ENCODE measurements around the gene OR6X1. TPM values are rescaled to one million over a fixed set of nuclear protein-coding genes. Genes with fewer than 3 reads are reported as not detected.

OR6X1 gene
- total and polyA plus RNA-seq, 2 of the 8 experiments (the other 6 are each of a cell fraction or from before 2014, with no cell fraction given): not detected

DNA sequence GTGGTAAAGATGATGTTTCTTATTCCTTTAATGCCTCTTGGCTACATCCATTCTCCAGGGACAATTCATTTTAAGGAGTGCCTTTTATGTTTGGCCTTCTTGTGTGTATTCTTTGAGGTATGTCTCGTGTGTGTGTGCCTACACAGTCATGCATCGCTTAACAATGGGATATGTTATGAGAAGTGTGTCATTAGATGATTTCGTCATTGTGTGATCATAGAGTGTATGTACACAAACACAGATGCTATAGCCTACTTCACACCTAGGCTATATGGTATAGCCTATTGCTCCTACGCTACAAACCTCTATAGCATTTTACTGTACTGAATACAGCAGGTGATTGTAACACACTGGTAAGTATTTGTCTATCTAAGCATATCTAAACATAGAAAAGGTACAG is 35.8 kb downstream of the OR6X1 start:
- no peak overlapping the region for H2BK120ac ChIP-seq (replicated peaks; ENCODE audit: low read depth, low read length)
- DNase-seq (ENCODE audit: low read depth in 1 of 2, low spot score in 2 of 2) (no peak), FAIRE-seq (no peak)
- no peak overlapping the region for H2BK20ac ChIP-seq (ENCODE audit: low read length)
- no peak overlapping the region for H3K23ac ChIP-seq (ENCODE audit: insufficient read length)
- no peak overlapping the region for H3K9ac ChIP-seq (replicated peaks in 1 of 4; ENCODE audit: extremely low read depth in 1 of 4, low read depth in 3 of 4, low read length in 3 of 4)
- no peak overlapping the region for H3K4ac ChIP-seq (replicated peaks; ENCODE audit: insufficient read length, low read depth, low read length)
- H2AFZ ChIP-seq (ENCODE audit: low read length): no peak overlapping the region
- no peak overlapping the region for H4K5ac ChIP-seq (ENCODE audit: insufficient read length, low read depth, low read length)
- peaks cover 0 to 1% (median under 1%) of the 10 kb centered on the region in 4 experiments; a peak in 2 of 8 replicates for H3K36me3 ChIP-seq (ENCODE audit: control insufficient read depth in 2 of 4, insufficient read depth in 4 of 4, low read length in 3 of 4)
- no peak overlapping the region for H3K4me2 ChIP-seq (ENCODE audit: insufficient read depth in 1 of 2, low read depth in 2 of 2, low read length in 2 of 2)
- 94% methylated on average over 4 of the region's 4 CpGs; no CpG with 5 or more reads in 1 of the 2 experiments for WGBS, 2 experiments (ENCODE audit: extremely low coverage in 1 of 2, insufficient coverage in 1 of 2, insufficient read length in 1 of 2, insufficient replicate concordance in 2 of 2, low coverage in 1 of 2, low lambda C conversion rate in 2 of 2, missing lambda C conversion rate in 1 of 2)
- no peak overlapping the region for H2AK5ac ChIP-seq (ENCODE audit: low read depth, low read length)
- no peak overlapping the region for H3K14ac ChIP-seq (ENCODE audit: insufficient read length)
- no peak overlapping the region for H2BK5ac ChIP-seq (ENCODE audit: low read depth, low read length)
- no peaks in the 10 kb centered on the region for H3K79me1 ChIP-seq (ENCODE audit: low read depth, low read length)
- no peaks in the 10 kb centered on the region for H3K4me1 ChIP-seq (replicated peaks in 1 of 4; ENCODE audit: control insufficient read depth in 3 of 4, insufficient read depth in 4 of 4, low read length in 3 of 4)
- no peak for TF ChIP-seq SAP30 (IDR thresholded peaks at IDR 0.05; ENCODE audit: insufficient read depth, insufficient replicate concordance, low read length)
- TF ChIP-seq CBX5 (IDR thresholded peaks at IDR 0.05; ENCODE audit: low read depth, low read length): no peak
- no peak for TF ChIP-seq CHD2 (IDR thresholded peaks at IDR 0.05; ENCODE audit: low read length)
- no peak for TF ChIP-seq BACH1 (IDR thresholded peaks at IDR 0.05; ENCODE audit: low read length)
- no peak for TF ChIP-seq KDM5A (IDR thresholded peaks at IDR 0.05; ENCODE audit: low read length)
- no peak for TF ChIP-seq BRCA1 (IDR thresholded peaks at IDR 0.05; ENCODE audit: low read depth, low read length)
- TF ChIP-seq SP2 (IDR thresholded peaks at IDR 0.05; ENCODE audit: low read length): no peak
- no peak for TF ChIP-seq GABPA (IDR thresholded peaks at IDR 0.05; ENCODE audit: borderline replicate concordance, insufficient read depth, low read length)
- no peak for TF ChIP-seq KDM1A (IDR thresholded peaks at IDR 0.05; ENCODE audit: borderline replicate concordance, low read length)
- no peak for TF ChIP-seq SP1 (IDR thresholded peaks at IDR 0.05; ENCODE audit: low read depth, low read length)
- no peak for TF ChIP-seq JUND (IDR thresholded peaks at IDR 0.05; ENCODE audit: low read length)
- no peak for TF ChIP-seq TEAD4 (IDR thresholded peaks at IDR 0.05; ENCODE audit: low read depth, low read length)
- no peak for TF ChIP-seq RAD21 (IDR thresholded peaks at IDR 0.05 in 1 of 2, conservative IDR thresholded peaks at IDR 0.05 in 1 of 2; ENCODE audit: low read depth in 2 of 2, low read length in 2 of 2)
- no peak for TF ChIP-seq POU5F1 (IDR thresholded peaks at IDR 0.05; ENCODE audit: low read depth, low read length)
- no peak for TF ChIP-seq GTF2F1 (IDR thresholded peaks at IDR 0.05; ENCODE audit: borderline replicate concordance, low read depth, low read length)
- no peak for TF ChIP-seq SIRT6 (IDR thresholded peaks at IDR 0.05; ENCODE audit: low read length)
- ChIA-PET POLR2A (ENCODE audit: partially characterized antibody) (interaction anchor here (0.6 to 0.9 kb wide), 2 partner anchors 17 to 18 kb away, joined by 3 to 5 read pairs; no protein-coding TSS in a partner anchor), CTCF (ENCODE audit: partially characterized antibody) (interaction anchor here (0.6 to 2.8 kb wide), 4 partner anchors 8 to 313 kb away, joined by 3 to 13 read pairs (median 4); no protein-coding TSS in a partner anchor)
- no peaks in the 10 kb centered on the region for H4K20me1 ChIP-seq (replicated peaks in 1 of 2; ENCODE audit: control insufficient read depth in 1 of 2, insufficient read depth in 2 of 2, low read length in 2 of 2)
- H3K23me2 ChIP-seq (ENCODE audit: low read depth, low read length): no peaks in the 10 kb centered on the region
- no peak overlapping the region for H4K91ac ChIP-seq (replicated peaks; ENCODE audit: insufficient read length, low read length)
- H4K8ac ChIP-seq (ENCODE audit: extremely low read depth, insufficient read depth, low read length): no peak overlapping the region
- no peaks in the 10 kb centered on the region for H3K9me3 ChIP-seq (ENCODE audit: insufficient read depth in 2 of 2, low read depth in 1 of 2, low read length in 1 of 2)
- no peak overlapping the region for H2BK15ac ChIP-seq (ENCODE audit: low read length)
- H3K18ac ChIP-seq (ENCODE audit: extremely low read depth, low read length): no peak overlapping the region
- no peak overlapping the region for H2BK12ac ChIP-seq (ENCODE audit: low read depth, low read length)
- no peaks in the 10 kb centered on the region for H3K79me2 ChIP-seq (ENCODE audit: control insufficient read depth in 1 of 2, insufficient read depth in 2 of 2, low read length in 2 of 2)
- H3K4me3 ChIP-seq (ENCODE audit: extremely low read depth in 1 of 4, insufficient read depth in 2 of 4, low read depth in 3 of 4, low read length in 4 of 4): no peak overlapping the region
- no peaks in the 10 kb centered on the region for H3K27me3 ChIP-seq (replicated peaks in 1 of 4; ENCODE audit: control insufficient read depth in 3 of 4, extremely low read depth in 1 of 4, insufficient read depth in 3 of 4, low read length in 3 of 4)
- H3K27ac ChIP-seq (ENCODE audit: low read depth, low read length): no peak overlapping the region
- no peak overlapping the region for H3K56ac ChIP-seq (replicated peaks; ENCODE audit: insufficient read length, low read depth, low read length)
